K562 (cell line): ENCODE results near the gene FOSL1. TPM values are rescaled to one million over a fixed set of nuclear protein-coding genes. Genes with fewer than 3 reads are reported as not detected.

ENCODE experiments used
- BHLHE40 ChIP-seq: IDR thresholded peaks from 2 replicates; pipeline ENCODE4 v1.6.1; 2011; ENCODE audit warnings: low read length, improper control_type of control experiment
- CREM ChIP-seq: IDR thresholded peaks from 2 replicates; pipeline ENCODE4 v1.6.1; 2014; ENCODE audit warnings: antibody characterized with exemption, low read depth
- ETS2 ChIP-seq: IDR thresholded peaks from 2 replicates; pipeline ENCODE4 v1.6.1; 2016; ENCODE audit warnings: borderline replicate concordance, missing genetic modification characterization, mild to moderate bottlenecking, moderate library complexity, missing compliant biosample characterization; ENCODE audit not compliant: poor library complexity, severe bottlenecking
- HES1 ChIP-seq: fragments of 450-650 bp; IDR thresholded peaks from 2 replicates; pipeline ENCODE4 v1.6.1; 2016; ENCODE audit warnings: low read depth, mild to moderate bottlenecking, moderate library complexity
- KLF16 ChIP-seq: IDR thresholded peaks from 2 replicates; pipeline ENCODE4 v1.6.1; 2016; ENCODE audit warnings: antibody characterized with exemption
- KLF6 ChIP-seq: fragments of 250-450 bp; sonication (Bioruptor Pico); IDR thresholded peaks from 2 replicates; pipeline ENCODE4 v1.4.0; 2020; ENCODE audit warnings: mild to moderate bottlenecking, moderate library complexity, borderline replicate concordance
- MED1 ChIP-seq: sonication (generic); formaldehyde crosslinking; IDR thresholded peaks from 2 replicates; pipeline ENCODE4 v1.8.1; 2023; ENCODE audit warnings: missing genetic modification reagents, borderline replicate concordance
- PYGO2 ChIP-seq: fragments of 450-650 bp; IDR thresholded peaks from 2 replicates; pipeline ENCODE4 v1.6.1; 2016; ENCODE audit warnings: mild to moderate bottlenecking, missing genetic modification characterization, moderate library complexity, missing compliant biosample characterization
- RAD21 ChIP-seq, 2 experiments: fragments of 250-450 bp in 1 of 2; fragments of 450-650 bp in 1 of 2; sonication (Bioruptor Pico) in 1 of 2; formaldehyde crosslinking in 1 of 2; IDR thresholded peaks in 1 of 2; conservative IDR thresholded peaks in 1 of 2; 2 replicates each; pipeline versions ENCODE4 v1.4.0 to v1.8.0; 2020 to 2022; ENCODE audit warnings: mild to moderate bottlenecking in 2 of 2, moderate library complexity in 1 of 2
- RBM25 ChIP-seq: fragments of 200-400 bp; formaldehyde crosslinking; IDR thresholded peaks from 2 replicates; pipeline ENCODE4 v1.6.1; 2018; ENCODE audit warnings: low read length, low read depth, moderate library complexity; ENCODE audit not compliant: severe bottlenecking
- SNIP1 ChIP-seq: fragments of 450-650 bp; IDR thresholded peaks from 2 replicates; pipeline ENCODE4 v1.7.1; 2017; ENCODE audit warnings: low read depth, mild to moderate bottlenecking
- TCFL5 ChIP-seq: fragments of 250-450 bp; sonication (Bioruptor Pico); conservative IDR thresholded peaks from 2 replicates; pipeline ENCODE4 v1.6.1; 2021; ENCODE audit warnings: mild to moderate bottlenecking, moderate library complexity, matching md5 sums
- THRAP3 ChIP-seq: fragments of 450-650 bp; IDR thresholded peaks from 2 replicates; pipeline ENCODE4 v1.6.1; 2016; ENCODE audit warnings: mild to moderate bottlenecking, inconsistent platforms, borderline replicate concordance
- ZBTB34 ChIP-seq: fragments of 250-450 bp; sonication (Bioruptor Pico); IDR thresholded peaks from 2 replicates; pipeline ENCODE4 v1.8.0; 2021; ENCODE audit warnings: mild to moderate bottlenecking, moderate library complexity
- ZC3H11A ChIP-seq: IDR thresholded peaks from 2 replicates; pipeline ENCODE4 v1.6.1; 2012; ENCODE audit warnings: low read depth, low read length, improper control_type of control experiment
- ZFPM2 ChIP-seq: fragments of 250-450 bp; sonication (Bioruptor Pico); IDR thresholded peaks from 2 replicates; pipeline ENCODE4 v1.5.1; 2022; ENCODE audit warnings: mild to moderate bottlenecking
- ZNF175 ChIP-seq: fragments of 200-800 bp; sonication (Bioruptor generic); IDR thresholded peaks from 2 replicates; pipeline ENCODE4 v1.6.1; 2016; ENCODE audit warnings: low read depth, mild to moderate bottlenecking, missing genetic modification characterization, missing compliant biosample characterization
- polyA plus RNA-seq, 8 experiments: library from polyadenylated mRNA; depleted of rRNA in 4 of 8; stranded (reverse) in 5 of 8; unstranded in 3 of 8; fragments of >200 nt; fragmentation: Nextera tagmentation in 2 of 8; fragmentation: Illumina TruSeq in 1 of 8; extraction: Ambion mirVana in 2 of 8; extraction: Trizol in 1 of 8; gene quantifications; 2 replicates each; pipeline versions ENCODE4 v1.2.1 to v1.2.3, GENCODE V29; 2011 to 2014; ENCODE audit warnings: inconsistent platforms in 1 of 8, missing spikeins in 1 of 8
- total RNA-seq, 7 experiments: library from RNA; depleted of rRNA in 6 of 7; stranded (reverse); fragments of >200 nt in 6 of 7; fragmentation: Illumina TruSeq in 2 of 7; extraction: Trizol in 2 of 7; gene quantifications; 2 replicates each; pipeline versions ENCODE4 v1.2.1 to v1.2.3, GENCODE V29; 2011 to 2021; ENCODE audit warnings: low replicate concordance in 1 of 7
- TF ChIP-seq, protein P1 (sequence below): sonication (generic); formaldehyde crosslinking; IDR thresholded peaks from 2 replicates; pipeline ENCODE4 v1.8.0; 2022; ENCODE audit warnings: mild to moderate bottlenecking, missing genetic modification reagents, borderline replicate concordance
- TF ChIP-seq, protein P2 (sequence below): fragments of 450-650 bp; IDR thresholded peaks from 2 replicates; pipeline ENCODE4 v1.6.1; 2016; ENCODE audit warnings: antibody characterized with exemption

Gene FOSL1
- total and polyA plus RNA-seq, 9 of the 15 experiments (the other 6 are each of a cell fraction or from before 2014, with no cell fraction given): 3.5 to 39.6 (median 10.0) TPM

DNA sequence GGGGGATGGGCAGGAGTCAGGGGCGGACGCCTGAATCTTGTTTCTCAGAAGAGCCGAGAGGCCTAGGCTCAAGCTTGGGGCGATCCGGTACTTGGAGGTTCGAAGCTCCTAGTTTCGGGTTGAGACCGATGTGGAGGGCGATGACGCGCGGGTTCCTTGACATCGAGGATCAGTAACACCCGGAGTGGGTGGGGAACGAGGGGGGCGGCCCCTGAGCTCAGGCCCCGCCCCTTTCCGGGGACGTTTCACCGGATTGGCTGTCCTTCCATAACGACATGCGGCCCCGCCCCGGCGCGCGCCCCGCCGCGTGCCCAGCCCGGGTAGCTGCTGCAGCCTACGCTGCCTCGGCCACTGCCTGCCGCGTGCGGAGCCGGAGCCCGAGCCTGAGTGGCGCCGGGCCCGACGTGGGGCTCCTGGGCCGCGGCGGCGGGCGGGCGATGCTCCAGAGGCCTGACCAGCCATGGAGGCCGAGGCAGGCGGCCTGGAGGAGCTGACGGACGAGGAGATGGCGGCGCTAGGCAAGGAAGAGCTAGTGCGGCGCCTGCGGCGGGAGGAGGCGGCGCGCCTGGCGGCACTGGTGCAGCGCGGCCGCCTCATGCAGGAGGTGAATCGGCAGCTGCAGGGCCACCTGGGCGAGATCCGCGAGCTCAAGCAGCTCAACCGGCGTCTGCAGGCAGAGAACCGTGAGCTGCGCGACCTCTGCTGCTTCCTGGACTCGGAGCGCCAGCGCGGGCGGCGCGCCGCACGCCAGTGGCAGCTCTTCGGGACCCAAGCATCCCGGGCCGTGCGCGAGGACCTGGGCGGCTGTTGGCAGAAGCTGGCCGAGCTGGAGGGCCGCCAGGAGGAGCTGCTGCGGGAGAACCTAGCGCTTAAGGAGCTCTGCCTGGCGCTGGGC is 9.6 kb downstream of the FOSL1 start, which contains the start of gene CCDC85B (continued):
- TF ChIP-seq RAD21 (CRISPR knock-in tag; conservative IDR thresholded peaks at IDR 0.05 in 1 of 2, IDR thresholded peaks at IDR 0.05 in 1 of 2) (no peak; a peak in 1 of 4 replicates), ZBTB34 (no peak), MED1 (no peak), BHLHE40 (peak; percentile 94), THRAP3 (no peak), ZFPM2 (CRISPR knock-in tag) (no peak), KLF6 (CRISPR knock-in tag) (no peak), ZC3H11A (no peak), RBM25 (no peak), ETS2 (no peak), TCFL5 (CRISPR knock-in tag) (no peak), HES1 (peak; percentile 95), SNIP1 (no peak), PYGO2 (tag) (no peak), ZNF175 (peak; percentile 46; the same call in 1 of the 2 replicates), CREM (peak; percentile 72), KLF16 (no peak)
- TF ChIP-seq, protein P1, sequence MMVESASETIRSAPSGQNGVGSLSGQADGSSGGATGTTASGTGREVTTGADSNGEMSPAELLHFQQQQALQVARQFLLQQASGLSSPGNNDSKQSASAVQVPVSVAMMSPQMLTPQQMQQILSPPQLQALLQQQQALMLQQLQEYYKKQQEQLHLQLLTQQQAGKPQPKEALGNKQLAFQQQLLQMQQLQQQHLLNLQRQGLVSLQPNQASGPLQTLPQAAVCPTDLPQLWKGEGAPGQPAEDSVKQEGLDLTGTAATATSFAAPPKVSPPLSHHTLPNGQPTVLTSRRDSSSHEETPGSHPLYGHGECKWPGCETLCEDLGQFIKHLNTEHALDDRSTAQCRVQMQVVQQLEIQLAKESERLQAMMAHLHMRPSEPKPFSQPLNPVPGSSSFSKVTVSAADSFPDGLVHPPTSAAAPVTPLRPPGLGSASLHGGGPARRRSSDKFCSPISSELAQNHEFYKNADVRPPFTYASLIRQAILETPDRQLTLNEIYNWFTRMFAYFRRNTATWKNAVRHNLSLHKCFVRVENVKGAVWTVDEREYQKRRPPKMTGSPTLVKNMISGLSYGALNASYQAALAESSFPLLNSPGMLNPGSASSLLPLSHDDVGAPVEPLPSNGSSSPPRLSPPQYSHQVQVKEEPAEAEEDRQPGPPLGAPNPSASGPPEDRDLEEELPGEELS (CRISPR knock-in tag): no peak
- TF ChIP-seq, protein P2, sequence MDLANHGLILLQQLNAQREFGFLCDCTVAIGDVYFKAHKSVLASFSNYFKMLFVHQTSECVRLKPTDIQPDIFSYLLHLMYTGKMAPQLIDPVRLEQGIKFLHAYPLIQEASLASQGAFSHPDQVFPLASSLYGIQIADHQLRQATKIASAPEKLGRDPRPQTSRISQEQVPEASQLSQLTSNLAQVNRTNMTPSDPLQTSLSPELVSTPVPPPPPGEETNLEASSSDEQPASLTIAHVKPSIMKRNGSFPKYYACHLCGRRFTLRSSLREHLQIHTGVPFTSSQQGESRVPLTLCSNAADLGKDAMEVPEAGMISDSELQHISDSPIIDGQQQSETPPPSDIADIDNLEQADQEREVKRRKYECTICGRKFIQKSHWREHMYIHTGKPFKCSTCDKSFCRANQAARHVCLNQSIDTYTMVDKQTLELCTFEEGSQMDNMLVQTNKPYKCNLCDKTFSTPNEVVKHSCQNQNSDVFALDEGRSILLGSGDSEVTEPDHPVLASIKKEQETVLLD: no peak
